Stimulated activated CD4-positive, alpha-beta T cell treated with anti-CD3 and anti-CD28 coated beads, Interleukin-15, amount 100 ng/mL, for 1 hour (primary cell): Measurements from ENCODE around the gene MYO18B.

Experiments
- DNase-seq, 2 donors: peaks; one replicate each; pipeline ENCODE4 v3.0.0-alpha.2; 2020; ENCODE audit warnings: low read depth in 1 of 2, low spot score in 1 of 2

Gene MYO18B

GRCh38 chr22:25748704-25749103, 6.7 kb downstream of the MYO18B start:
- DNase-seq, result no peak

GRCh38 chr22:25749420-25750169, 7.6 kb downstream of the MYO18B start:
- DNase-seq, result no peak

- DNase-seq, result no peak
These were observed 8.7 kb downstream of the MYO18B start for GRCh38 chr22:25750569-25751173.

- no peak for DNase-seq
These were observed 9.2 kb downstream of the MYO18B start for GRCh38 chr22:25751174-25751581.

- no peak for DNase-seq
These were observed 10.7 kb downstream of the MYO18B start for GRCh38 chr22:25752615-25753214.

- no peak for DNase-seq
These were observed 11.3 kb downstream of the MYO18B start for GRCh38 chr22:25753252-25753651.

- DNase-seq, result no peak
These were observed 12.7 kb downstream of the MYO18B start for GRCh38 chr22:25754527-25755202.

- DNase-seq, result no peak
These were observed 15.7 kb downstream of the MYO18B start for GRCh38 chr22:25757686-25758085.

GRCh38 chr22:25758316-25758715, 16.3 kb downstream of the MYO18B start:
- no peak for DNase-seq

GRCh38 chr22:25759825-25760231, 17.8 kb downstream of the MYO18B start:
- DNase-seq, result no peak

- DNase-seq, result no peak
These were observed 18.3 kb downstream of the MYO18B start for GRCh38 chr22:25760294-25760693.

- no peak for DNase-seq
These were observed 19.0 kb downstream of the MYO18B start for GRCh38 chr22:25760848-25761595.

- no peak for DNase-seq
These were observed 20.2 kb downstream of the MYO18B start for GRCh38 chr22:25762147-25762546.

GRCh38 chr22:25763239-25763777, 21.3 kb downstream of the MYO18B start:
- no peak for DNase-seq

- no peak for DNase-seq
These were observed 22.5 kb downstream of the MYO18B start for GRCh38 chr22:25764270-25765015.

GRCh38 chr22:25765016-25765367, 23.0 kb downstream of the MYO18B start:
- no peak for DNase-seq

- DNase-seq, result no peak
These were observed 23.8 kb downstream of the MYO18B start for GRCh38 chr22:25765801-25766200.

- DNase-seq, result no peak
These were observed 24.4 kb downstream of the MYO18B start for GRCh38 chr22:25766418-25766817.

- no peak for DNase-seq
These were observed 28.3 kb downstream of the MYO18B start for GRCh38 chr22:25770333-25770732.

GRCh38 chr22:25772288-25772687, 30.3 kb downstream of the MYO18B start:
- no peak for DNase-seq
